Measurements from ENCODE around the gene KAT6B. TPM values are rescaled to one million over a fixed set of nuclear protein-coding genes. Genes with fewer than 3 reads are reported as not detected.

KAT6B gene
- total and polyA plus RNA-seq, 7 donors = 5.8 to 77.0 (median 49.9) TPM

DNA sequence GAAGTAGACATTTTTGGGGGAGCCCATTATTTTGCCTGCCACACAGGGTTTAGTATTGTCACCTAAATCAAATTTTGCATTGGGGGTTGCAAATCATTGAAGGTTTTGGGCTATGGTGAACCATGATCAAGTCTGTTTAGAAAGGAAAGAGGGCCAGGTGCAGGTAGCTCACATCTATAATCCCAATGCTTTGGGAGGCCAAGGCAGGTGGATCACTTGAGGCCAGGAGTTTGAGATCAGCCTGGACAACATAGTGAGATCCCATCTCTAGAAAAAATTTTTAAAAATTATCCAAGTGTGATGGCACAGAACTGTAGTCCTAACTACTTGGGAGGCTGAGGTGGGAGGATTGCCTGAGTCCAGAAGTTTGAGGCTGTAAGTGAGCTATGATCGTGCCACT, 31.2 kb downstream of the KAT6B start:
- no peaks in the 10 kb centered on the region for H3K27me3 ChIP-seq
- H3K4me1 ChIP-seq = peaks cover 0 to 62% (median 22%) of the 10 kb centered on the region in 4 donors
- 96 to 100% methylated on average over 1 of the region's 1 CpG for WGBS, 2 donors
- no peak overlapping the region for H3K27ac ChIP-seq
- intact Hi-C loops (cut with DNase I) = no loop called here
- no peak for DNase-seq
- no peaks in the 10 kb centered on the region for H3K9me3 ChIP-seq
- TF ChIP-seq POLR2AphosphoS5 (IDR thresholded peaks at IDR 0.05) (no peak), POLR2A (IDR thresholded peaks at IDR 0.05) (no peak)
- TF ChIP-seq, protein P1, sequence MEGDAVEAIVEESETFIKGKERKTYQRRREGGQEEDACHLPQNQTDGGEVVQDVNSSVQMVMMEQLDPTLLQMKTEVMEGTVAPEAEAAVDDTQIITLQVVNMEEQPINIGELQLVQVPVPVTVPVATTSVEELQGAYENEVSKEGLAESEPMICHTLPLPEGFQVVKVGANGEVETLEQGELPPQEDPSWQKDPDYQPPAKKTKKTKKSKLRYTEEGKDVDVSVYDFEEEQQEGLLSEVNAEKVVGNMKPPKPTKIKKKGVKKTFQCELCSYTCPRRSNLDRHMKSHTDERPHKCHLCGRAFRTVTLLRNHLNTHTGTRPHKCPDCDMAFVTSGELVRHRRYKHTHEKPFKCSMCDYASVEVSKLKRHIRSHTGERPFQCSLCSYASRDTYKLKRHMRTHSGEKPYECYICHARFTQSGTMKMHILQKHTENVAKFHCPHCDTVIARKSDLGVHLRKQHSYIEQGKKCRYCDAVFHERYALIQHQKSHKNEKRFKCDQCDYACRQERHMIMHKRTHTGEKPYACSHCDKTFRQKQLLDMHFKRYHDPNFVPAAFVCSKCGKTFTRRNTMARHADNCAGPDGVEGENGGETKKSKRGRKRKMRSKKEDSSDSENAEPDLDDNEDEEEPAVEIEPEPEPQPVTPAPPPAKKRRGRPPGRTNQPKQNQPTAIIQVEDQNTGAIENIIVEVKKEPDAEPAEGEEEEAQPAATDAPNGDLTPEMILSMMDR (IDR thresholded peaks at IDR 0.05) = no peak
- no peak overlapping the region for H3K4me3 ChIP-seq
- no peaks in the 10 kb centered on the region for H3K36me3 ChIP-seq

DNA sequence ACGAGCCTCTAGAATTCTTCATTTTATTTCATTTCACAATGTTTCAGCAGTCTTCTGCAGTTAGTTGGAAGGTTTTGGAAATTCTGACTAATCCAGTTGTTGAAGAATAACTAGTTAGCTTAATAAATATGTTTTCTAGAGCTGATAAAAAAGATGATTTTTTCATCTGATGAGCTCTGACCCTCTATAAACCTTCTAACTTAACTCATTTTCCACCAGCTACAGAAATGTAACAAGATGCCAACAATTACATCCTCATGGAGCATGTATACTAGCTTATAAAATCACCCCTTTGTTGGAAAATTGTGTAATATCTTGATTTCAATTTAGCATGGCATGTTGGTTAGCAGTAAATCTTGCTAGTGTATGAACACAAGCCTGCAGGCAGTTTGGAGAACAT, 33.1 kb downstream of the KAT6B start:
- Histone ChIP-seq H3K27me3 (no peaks in the 10 kb centered on the region), H3K27ac (no peak overlapping the region), H3K4me1 (peaks cover 0 to 48% (median 18%) of the 10 kb centered on the region in 4 donors), H3K4me3 (no peak overlapping the region), H3K36me3 (no peaks in the 10 kb centered on the region), H3K9me3 (no peaks in the 10 kb centered on the region)
- TF ChIP-seq EP300 (IDR thresholded peaks at IDR 0.05) (no peak), POLR2AphosphoS5 (IDR thresholded peaks at IDR 0.05) (no peak), POLR2A (IDR thresholded peaks at IDR 0.05) (no peak)
- TF ChIP-seq, protein P1 (IDR thresholded peaks at IDR 0.05) = no peak
- intact Hi-C loops (cut with DNase I) = no loop called here
- WGBS, 2 donors = 94 to 97% methylated on average over 1 of the region's 1 CpG
- DNase-seq = no peak

DNA sequence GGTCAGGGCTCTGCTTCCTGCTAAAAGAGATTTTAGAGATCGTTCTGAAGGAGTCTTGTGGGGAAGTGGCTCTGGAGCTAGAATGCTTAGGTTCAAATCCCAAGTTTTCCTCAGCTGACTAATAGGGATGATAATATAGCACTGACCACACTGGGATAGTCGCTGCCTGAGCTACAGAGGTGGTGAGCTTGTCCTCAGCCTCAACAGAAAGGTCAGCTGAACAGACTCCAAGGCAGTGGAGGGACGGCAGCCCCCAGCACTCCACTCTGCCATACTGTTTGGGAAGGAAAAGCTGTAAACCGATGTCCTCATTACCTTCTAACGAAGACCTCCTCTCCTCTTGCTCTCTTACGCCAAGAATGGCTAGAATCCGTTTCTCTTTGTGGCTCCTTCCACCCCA, 36.2 kb downstream of the KAT6B start:
- H3K4me1 ChIP-seq = peaks cover 0 to 52% (median 24%) of the 10 kb centered on the region in 4 donors
- 87 to 93% methylated on average over 7 of the region's 7 CpGs for WGBS, 2 donors
- intact Hi-C loops (cut with DNase I) = no loop called here
- DNase-seq = no peak
- no peaks in the 10 kb centered on the region for H3K36me3 ChIP-seq
- H3K4me3 ChIP-seq = no peak overlapping the region
- H3K9me3 ChIP-seq = no peaks in the 10 kb centered on the region
- H3K27me3 ChIP-seq = no peaks in the 10 kb centered on the region
- H3K27ac ChIP-seq = no peak overlapping the region
- TF ChIP-seq EP300 (IDR thresholded peaks at IDR 0.05) = no peak
- no peak for TF ChIP-seq POLR2A (IDR thresholded peaks at IDR 0.05)
- no peak for TF ChIP-seq POLR2AphosphoS5 (IDR thresholded peaks at IDR 0.05)

DNA sequence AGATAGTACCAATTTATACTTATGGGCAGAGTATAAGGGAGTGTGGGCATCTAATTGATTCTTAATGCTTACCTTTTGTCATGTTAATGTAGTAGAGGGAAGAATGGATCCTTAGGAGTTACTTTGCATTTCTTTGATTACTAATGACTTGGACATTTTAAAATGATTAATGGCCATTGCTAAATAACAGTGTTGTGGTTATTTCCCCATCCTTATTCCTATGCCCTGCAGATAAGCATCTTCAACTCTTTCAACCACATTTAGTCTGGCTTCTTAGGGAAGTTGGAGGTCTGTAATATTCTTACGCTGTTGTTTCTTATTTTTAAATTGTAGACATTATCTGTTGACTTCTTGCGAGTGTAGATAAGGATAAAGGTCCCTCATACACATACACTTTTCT, 37.2 kb downstream of the KAT6B start:
- no peak for DNase-seq
- intact Hi-C loops (cut with DNase I) = no loop called here
- Histone ChIP-seq H3K4me3 (no peak overlapping the region), H3K36me3 (no peaks in the 10 kb centered on the region), H3K9me3 (no peaks in the 10 kb centered on the region), H3K4me1 (peaks cover 0 to 61% (median 28%) of the 10 kb centered on the region in 4 donors), H3K27me3 (no peaks in the 10 kb centered on the region), H3K27ac (no peak overlapping the region)
- WGBS, 2 donors = 64 to 83% methylated on average over 2 of the region's 2 CpGs
- TF ChIP-seq EP300 (IDR thresholded peaks at IDR 0.05) (no peak), POLR2A (IDR thresholded peaks at IDR 0.05) (no peak), POLR2AphosphoS5 (IDR thresholded peaks at IDR 0.05) (no peak)
- TF ChIP-seq, protein P1 (IDR thresholded peaks at IDR 0.05) = no peak

DNA sequence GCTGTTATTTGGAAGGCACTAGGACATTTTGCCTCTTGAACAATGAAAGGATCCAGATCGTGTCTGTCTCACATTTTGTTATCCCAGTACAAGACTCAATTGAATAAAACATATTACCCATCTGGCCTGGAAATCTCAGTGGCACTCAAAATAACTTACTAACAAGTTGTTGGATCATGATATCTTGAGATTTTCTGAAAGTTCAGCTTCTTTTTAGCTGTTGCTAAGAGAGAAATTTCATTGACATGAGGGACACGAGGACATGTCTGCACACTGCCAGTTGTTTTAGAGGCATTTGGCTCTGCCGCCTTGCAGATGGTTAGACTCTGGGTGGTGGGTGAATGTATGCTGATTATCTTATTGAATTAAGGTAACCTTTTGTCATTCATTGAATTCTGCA, 41.0 kb downstream of the KAT6B start:
- no peak overlapping the region for H3K4me3 ChIP-seq
- WGBS, 2 donors = 92 to 95% methylated on average over 3 of the region's 3 CpGs
- TF ChIP-seq POLR2A (IDR thresholded peaks at IDR 0.05) (no peak), POLR2AphosphoS5 (IDR thresholded peaks at IDR 0.05) (no peak), EP300 (IDR thresholded peaks at IDR 0.05) (no peak)
- TF ChIP-seq, protein P1 (IDR thresholded peaks at IDR 0.05) = no peak
- intact Hi-C loops (cut with DNase I) = no loop called here
- peaks cover 0 to 47% (median 27%) of the 10 kb centered on the region in 4 donors for H3K4me1 ChIP-seq
- no peaks in the 10 kb centered on the region for H3K36me3 ChIP-seq
- H3K9me3 ChIP-seq = no peaks in the 10 kb centered on the region
- no peaks in the 10 kb centered on the region for H3K27me3 ChIP-seq
- DNase-seq = no peak
- H3K27ac ChIP-seq = no peak overlapping the region

Data from sigmoid colon (tissue), 7 donors.